IPS-11a (cell line): ENCODE data around the gene TRIM38.
"Not testable (repeated sequence)": the region's sequence is repeated elsewhere in the genome, so short reads cannot be mapped to it uniquely, and the experiment has no call there.

Experiments used
- H3K4me3 ChIP-seq: one replicate; pipeline ENCODE4 v1.5.1; 2013; ENCODE audit warnings: low read depth, low read length, control low read depth

The TRIM38 gene

DNA sequence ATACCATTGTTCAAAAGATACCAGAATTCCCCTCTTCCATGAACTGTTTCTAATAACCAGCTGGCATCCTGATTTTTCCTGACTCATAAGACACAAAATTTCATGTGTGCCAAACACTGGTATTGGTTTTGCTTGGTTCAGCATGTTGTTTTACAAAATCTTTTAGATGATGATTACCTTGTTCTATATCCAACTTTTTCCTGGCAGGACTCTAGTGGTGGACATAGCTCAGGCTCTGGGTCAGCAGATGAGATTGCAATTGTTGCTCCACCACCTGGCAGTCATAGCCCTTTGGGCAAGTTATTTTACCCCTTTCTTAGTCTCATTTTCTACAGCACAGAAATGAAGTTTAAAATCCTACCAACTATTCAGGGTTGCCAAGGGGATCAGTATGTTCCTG is 6.2 kb downstream of the TRIM38 start:
- no peak overlapping the region for H3K4me3 ChIP-seq

DNA sequence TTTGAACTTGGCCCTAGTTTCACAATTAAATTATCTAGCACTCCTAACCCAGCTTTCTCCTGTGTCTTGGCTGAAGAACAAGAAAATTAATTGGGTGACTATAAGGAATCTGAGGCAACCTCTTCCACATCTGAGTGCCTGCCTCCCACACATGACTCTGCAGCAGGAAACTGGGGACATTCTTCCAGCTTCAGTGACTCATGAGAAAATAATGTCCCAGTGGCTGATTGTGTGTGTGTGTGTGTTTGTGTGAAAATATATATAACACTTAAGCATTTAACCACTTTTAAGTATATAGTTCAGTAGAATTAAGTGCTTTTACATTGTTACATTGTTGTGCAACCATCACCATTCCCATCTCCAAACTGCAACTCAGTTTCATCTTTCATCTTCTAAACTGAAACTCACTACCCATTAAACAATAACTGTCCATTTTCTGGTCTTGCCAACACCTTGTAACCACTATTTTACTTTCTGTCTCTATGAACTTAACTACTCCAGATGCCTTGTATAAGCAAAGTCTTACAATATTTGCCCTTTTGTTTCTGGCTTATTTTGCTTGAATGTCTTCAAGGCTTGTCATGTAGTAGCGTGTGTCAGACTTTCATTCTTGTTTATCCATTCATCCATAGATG is 8.7 kb downstream of the TRIM38 start:
- no peak overlapping the region for H3K4me3 ChIP-seq

DNA sequence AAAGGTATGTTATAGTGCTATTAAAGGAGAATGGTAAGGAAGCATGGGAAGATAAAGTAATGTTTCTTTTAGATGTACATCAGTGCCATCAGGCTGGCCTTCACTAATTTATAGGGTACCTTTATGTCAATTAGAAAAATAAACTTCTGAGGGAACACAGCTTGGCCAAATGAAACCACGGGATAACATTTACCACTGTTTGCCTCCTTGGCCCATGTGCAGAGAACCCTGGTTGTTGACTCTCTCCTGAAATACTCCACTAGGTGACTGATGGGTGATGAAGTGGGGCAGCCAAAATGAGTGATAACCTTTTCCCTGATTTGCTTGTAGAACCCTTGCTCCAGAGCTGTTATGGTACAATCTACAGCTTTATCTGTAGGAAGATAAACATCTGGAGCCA is 9.5 kb downstream of the TRIM38 start:
- no peak overlapping the region for H3K4me3 ChIP-seq

DNA sequence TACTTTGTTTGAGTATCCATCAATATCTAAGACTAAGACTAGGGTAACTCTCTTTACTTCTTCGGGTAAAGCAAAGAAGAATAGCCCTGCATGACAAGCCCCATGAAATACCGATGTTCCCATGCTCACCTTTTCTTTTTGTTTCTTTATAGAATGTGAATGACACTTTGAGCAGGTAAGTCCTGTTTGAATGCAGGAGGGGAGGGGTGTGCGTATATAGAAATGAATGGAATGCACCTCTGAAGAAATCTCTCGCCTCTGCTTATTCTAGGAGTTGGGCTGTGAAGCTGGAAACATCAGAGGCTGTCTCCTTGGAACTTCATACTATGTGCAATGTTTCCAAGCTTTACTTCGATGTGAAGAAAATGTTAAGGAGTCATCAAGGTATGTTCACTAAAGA is 10.3 kb downstream of the TRIM38 start:
- H3K4me3 ChIP-seq, result no peak overlapping the region

DNA sequence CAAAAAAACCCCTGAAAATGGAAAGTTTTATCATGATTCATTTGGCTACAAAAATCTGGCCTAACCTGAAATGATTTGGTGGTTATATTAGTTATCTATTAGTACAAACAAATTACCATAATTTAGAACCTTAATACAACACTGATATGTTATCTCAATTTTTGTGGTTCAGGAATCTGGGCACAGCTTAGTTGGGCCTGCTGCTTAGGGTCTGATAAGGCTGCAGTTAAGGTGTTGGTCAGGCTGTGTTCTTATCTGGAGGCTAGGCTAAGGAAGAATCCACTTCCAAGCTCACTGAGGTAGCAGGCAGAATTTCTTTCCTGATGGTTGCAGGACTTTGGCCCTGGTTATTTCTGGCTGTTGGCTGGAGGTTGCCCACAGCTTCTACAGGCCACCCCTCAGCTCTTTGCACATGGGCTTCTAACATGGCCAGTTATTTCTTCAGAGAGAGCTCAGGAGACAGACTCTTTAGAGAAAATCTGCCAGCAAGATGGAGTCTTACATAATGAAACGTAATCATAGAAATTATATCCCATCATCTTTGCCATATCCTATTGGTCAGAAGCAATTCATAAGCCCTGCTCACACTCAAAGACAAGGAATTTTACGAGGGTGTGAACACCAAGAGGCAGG is 11.4 kb downstream of the TRIM38 start:
- no peak overlapping the region for H3K4me3 ChIP-seq

DNA sequence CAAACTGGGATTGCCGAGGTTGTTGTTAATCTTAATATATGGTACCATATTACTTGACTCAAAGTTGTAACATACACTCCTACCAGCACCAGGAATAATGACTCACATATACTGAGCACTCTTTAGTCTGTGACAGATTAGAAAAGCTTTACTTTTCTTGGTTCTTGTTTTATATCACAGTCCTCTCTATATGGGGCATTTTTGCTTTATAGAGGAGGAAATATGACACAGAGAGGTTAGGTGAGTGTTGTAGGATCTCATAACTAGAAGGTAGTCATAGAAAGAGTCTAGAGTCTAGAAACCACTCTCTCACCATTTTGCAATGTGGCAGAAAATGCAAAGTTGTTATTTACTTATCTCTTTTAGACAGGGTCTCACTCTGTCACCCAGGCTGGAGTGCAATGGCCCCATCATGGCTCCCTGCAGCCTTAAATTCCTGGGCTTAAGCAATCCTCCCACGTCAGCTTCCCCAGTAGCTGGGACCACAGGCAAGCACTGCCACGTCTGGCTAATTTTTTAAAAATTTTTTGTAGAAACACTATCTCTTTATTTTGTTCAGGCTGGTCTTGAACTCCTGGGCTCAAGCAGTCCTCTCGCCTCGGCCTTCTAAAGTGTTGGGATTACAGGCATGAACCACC is 13.4 kb downstream of the TRIM38 start:
- no peak overlapping the region for H3K4me3 ChIP-seq

DNA sequence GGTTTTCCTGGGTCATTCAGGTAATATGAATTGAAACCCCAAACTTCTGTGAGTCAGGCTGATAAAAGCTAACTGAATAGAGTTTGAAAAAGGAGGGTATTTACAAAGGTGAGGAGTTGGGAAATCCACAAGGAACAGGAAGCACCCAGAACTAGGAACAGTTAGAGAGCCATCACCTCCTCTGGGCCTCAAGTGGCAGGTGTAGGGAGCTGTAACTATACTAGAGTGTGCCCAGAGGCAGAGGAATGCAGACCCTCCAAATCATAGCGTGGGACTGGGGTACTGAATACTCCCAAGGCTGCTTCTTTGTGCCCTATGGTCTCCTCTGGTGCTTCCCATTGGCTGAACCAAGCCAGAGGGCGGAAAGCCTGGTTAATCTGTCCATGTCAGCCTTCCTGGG is 18.3 kb downstream of the TRIM38 start:
- no peak overlapping the region for H3K4me3 ChIP-seq

DNA sequence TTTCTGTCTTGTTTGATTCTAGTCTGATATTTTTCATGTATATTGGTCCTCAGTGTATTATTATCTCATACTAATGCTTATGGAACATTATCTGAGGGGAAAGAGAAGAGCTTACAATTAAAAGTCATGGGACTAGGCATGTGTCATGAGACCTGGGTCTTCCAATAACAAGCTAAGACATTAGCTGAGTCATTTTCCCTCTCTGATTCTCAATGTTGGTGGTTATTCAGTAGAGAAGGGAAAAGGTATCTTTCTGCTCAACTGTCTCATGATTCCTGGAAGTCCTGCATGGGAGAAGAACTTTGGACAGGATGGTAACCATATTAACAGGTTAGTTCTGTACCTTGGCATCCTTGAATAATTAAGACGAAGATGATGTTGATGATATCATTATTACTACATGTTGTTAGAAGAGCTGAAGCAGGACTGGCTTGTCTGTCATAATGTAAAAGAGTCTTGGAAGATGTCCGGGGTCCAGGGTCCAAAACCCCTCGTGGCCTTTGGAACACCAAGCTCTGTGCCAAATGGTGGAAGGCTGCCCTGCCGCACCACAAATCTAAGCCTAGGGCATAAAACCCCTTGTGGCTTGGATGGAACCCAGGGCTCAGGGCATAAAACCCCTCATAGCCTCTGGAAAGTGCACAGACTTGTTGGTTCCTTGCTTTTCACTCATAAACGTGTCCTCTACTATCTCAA is 19.1 kb downstream of the TRIM38 start:
- H3K4me3 ChIP-seq, result no peak overlapping the region

DNA sequence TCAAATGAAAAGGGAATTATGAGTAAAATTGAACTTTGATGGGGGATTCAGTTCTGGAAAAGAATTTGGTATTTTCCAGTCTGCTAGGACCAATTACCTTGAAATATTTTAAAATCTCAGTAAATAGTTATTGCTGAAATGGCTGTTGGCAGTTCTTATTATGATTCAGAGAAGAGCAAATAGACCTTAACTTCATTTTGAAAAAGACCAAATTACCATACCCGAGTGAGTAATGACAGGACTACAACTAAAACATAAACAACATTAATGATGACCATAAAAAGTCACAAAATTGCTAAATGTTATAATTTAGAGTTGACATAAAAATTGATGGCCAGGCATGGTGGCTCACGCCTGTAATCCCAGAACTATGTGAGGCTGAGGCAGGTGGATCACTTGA is 21.7 kb downstream of the TRIM38 start:
- H3K4me3 ChIP-seq, result no peak overlapping the region

DNA sequence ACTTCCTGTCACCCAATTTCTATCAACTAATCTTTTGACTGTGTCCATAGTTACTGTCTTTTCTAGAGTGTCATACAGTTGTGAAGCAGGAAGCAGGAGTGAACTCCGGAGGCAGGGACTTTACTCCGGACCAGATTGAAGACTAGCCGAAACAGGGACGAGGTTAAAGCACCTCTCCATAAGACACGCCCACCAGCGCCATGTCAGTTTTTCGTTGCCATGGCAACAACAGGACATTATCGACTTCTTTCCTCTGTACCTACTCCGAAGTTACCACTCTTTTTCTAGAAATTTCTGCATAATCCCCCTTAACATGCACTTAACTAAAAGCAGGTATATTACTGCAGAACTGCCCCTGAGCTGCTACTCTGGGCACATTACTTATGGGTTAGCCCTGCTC is 25.2 kb downstream of the TRIM38 start:
- H3K4me3 ChIP-seq, result no peak overlapping the region

DNA sequence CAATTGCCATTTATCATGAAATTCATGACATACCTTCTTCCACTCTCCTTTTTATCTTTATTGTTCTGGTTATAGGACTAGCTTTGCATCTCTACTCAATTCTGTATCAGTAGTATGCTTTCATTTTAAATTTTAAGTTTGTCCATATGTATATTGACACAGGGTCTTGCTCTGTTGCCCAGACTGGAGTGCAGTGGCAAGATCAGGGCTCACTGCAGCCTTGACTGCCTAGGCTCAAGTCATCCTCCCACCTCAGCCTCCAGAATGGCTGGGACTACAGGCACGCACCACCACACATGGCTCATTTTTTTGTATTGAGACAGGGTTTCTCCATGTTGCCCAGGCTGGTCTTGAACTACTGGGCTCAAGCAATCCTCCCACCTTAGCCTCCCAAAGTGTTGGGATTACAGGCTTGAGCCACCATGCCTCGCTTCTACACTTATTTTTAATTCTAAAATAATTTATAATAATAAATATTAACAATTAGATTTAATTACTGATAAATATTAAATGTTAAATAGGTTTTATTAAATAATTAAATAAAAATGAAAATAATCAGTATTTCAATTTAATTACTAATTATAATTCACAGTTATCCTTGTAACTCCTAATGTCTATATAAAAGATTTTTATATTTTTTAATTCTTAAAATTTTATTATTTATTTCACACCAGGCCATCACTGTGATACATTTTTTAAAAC is 27.7 kb downstream of the TRIM38 start:
- H3K4me3 ChIP-seq, result no peak overlapping the region

DNA sequence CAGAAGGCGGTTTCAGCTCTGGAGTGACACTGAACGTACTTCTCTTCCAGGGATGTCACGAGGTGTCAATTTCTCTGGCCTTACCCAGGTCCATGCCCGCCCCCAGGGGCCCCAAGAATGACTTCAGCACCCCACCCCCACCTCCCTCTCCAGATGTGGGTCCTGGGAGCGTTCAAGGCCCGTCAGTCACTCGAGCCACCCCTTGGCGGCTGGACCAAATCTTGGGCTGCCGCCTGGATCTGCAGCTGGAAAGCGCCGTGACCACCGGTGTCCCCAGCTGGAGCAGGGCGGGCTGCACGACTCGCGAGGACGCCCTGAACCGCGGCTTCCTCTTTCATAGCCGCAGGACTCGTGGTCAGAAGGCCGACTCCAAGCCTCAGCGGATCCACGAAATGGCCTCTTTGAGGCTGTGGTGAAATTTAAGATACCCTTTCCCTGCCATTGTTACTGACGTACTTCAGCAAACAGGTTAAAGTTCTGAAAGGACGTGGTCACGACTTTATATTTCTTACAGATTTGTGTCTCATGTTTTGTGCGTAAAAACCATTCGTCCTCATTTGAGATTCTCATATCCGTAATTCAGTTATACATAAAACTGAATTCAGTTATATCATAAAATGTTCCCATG is 29.3 kb downstream of the TRIM38 start:
- H3K4me3 ChIP-seq, result peak overlapping the region; percentile 62

DNA sequence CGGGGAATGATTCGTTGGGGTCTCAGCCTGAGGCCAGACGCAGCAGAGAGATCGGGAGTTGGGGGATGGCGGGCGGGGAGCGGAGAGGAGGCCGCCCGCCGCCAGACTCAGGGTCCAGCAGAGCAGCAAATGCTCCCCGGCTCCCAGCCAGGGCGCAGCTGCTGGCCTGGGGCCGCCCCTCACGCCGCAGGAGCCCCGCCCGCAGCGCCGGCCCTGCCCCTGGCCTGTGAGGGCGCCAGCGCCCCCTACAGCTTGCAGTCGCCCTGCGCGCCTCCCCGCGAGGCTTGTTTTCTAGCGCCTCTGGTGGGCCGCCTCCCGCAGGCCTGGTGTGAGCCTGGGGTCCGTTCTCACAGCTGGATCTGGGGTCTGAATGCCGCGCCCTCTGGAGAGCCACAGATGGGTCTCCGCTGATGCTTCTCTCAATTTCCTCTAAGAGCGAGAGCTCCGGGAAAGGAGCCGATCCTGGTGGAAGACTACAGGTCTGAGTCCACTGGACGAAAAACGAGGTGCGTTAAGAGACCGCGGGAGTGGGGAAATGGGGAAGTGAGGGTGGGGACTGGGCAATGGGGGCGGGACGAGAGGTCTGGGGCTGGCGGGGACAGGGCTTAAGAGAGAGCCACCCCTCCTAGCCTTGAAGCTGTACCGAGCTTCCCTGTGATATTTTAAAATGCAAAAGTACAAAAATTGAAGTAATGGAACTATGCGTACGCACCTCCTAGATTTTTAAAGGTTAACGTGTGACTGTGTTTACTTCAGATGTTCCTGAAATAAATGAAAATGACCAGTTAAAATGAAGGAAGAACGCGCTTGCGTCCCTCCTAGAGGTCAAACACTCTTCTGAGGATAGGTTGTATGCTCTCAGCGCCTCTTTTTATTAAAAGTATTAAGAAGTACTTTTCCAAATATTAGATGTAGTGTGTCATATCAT is 30.1 kb downstream of the TRIM38 start:
- H3K4me3 ChIP-seq, result peak overlapping the region; percentile 63

DNA sequence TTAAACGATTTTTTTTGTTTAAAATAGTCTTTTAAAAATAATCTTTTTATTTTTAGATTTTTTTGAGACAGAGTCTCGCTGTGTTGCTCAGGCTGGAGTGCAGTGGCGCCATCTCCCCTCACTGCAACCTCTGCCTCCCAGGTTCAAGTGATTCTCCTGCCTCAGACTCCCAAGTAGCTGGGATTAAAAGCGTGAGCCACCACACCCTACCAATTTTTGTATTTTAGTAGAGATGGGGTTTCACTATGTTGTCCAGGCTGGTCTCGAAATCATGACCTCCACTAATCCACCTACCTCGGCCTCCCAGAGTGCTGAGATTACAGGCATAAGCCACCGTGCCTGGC is 30.7 kb downstream of the TRIM38 start:
- H3K4me3 ChIP-seq, result peak overlapping the region; percentile 63

DNA sequence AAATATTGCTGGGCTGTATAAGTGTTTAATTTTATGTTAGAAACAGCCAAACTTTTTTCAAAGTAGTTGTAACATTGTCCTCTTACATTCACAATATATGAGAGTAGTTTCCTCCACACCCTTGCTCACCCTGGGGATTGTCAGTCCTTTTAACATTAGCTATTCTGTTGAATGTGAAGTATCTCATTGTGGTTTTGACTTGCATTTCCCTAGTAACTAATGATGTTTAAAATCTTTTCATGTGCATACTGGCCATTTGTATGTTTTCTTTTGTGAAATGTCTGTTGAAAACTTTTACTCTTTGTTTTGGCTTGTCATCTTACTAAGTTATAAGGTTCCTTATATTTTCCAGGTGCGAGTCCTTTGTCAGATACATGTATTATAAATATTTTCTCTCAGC is 32.9 kb downstream of the TRIM38 start:
- no peak overlapping the region for H3K4me3 ChIP-seq

DNA sequence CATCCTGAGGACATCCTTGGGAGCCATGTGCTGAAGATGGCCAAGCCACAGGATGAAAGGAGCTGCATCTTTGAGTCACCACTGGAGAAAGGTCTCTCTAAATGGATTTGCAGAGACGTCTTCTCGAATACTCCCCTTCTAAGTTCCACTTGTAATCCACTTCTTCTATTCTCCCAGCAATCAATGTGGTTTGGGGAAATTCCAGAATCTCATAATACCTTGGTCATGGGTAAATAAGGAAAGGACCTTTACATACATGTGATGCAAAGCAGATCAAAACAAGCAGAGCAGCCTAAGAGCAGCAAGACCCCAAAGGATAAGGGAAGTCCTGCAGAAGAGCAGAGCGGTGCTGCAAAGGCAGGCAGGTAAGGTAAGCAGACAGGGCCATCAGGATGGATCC is 35.3 kb downstream of the TRIM38 start:
- no peak overlapping the region for H3K4me3 ChIP-seq

DNA sequence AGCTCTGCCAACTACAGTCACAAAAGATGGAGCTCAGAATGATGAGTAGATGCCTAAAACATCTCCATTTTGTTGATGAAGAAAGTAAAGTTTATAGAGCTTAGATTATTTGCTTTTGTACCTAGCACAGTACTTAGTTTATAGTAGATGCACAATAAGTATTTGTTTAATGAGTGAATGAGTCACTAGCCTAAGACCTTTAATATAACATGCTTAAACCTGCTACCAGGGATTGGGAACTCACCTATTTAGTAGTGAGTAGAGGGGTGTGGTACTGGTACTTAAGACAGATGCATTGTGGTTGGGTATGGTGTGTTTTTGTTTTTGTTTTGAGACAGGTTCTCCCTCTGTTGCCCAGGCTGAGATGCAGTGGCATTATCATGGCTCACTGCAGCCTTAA is 35.8 kb downstream of the TRIM38 start:
- H3K4me3 ChIP-seq, result no peak overlapping the region

DNA sequence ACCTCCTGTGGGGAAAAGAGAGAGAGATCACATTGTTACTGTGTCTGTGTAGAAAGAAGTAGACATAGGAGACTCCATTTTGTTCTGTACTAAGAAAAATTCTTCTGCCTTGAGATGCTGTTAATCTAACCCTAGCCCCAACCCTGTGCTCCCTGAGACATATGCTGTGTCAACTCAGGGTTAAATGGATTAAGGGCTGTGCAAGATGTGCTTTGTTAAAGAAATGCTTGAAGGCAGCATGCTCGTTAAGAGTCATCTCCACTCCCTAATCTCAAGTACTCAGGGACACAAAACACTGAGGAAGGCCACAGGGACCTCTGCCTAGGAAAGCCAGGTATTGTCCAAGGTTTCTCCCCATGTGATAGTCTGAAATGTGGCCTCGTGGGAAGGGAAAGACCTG is 36.6 kb downstream of the TRIM38 start:
- H3K4me3 ChIP-seq, result not testable (repeated sequence)

DNA sequence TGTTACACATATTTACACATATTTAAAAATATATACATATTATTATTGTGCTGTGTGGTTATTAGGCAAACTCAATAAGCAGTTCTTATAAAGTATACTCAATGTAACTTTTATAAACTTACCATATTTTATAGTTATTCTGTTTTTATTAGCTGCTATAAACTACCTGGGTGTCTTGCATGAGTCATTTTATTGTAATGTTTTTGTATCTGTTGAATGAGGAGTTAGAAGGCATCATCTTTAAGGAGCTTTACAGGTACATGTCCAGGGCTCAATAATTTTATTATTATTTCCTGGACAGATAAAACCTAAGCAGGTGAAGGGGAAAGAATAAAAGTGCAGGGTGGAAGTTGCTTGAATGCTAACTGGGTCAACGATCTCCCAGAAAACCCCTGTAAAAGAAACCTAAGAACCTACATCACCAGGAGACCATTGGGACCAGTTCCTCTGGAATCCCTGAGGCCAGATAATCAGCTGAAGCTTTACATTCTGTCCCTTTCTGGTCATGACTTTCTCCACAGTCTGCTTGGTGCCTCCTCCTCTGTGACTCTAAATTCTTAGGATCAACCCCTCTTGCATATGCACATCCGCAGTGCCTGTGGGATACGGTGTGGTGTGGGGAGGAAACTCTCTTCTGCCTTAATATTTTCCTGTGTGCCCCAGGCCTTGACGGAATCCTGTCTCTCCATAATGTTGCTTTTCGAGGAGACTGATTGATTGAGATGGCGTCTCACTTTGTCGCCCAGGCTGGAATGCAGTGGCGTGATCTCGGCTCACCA is 38.0 kb downstream of the TRIM38 start:
- H3K4me3 ChIP-seq, result no peak overlapping the region
